Omental fat pad (tissue), 4 donors: ENCODE results near the gene CEP128. TPM values are rescaled to one million over a fixed set of nuclear protein-coding genes. Genes with fewer than 3 reads are reported as not detected.

ENCODE experiments used
- ATAC-seq: fragments of 150-250 bp; one replicate; pipeline ENCODE4 v1.9.1; 2016; ENCODE audit warnings: mild to moderate bottlenecking, moderate library complexity; ENCODE audit not compliant: low FRiP score
- DNase-seq: peaks from one replicate; pipeline ENCODE4 v3.0.0-alpha.2; 2019; ENCODE audit warnings: low spot score
- total RNA-seq, 4 donors: library from RNA; depleted of rRNA; stranded (reverse); fragments of >200 nt; gene quantifications; one replicate each; pipeline ENCODE4 v1.1.0, GENCODE V29; 2016
- TF ChIP-seq, protein P1 (sequence below), 3 donors: fragments of 450-650 bp; IDR thresholded peaks; one replicate each; pipeline ENCODE4 v1.5.1; 2016 to 2017; ENCODE audit warnings: antibody characterized with exemption in 3 of 3, mild to moderate bottlenecking in 3 of 3, moderate library complexity in 2 of 3

Gene CEP128
- total RNA-seq, 4 donors from 2014 or later: 3.5 to 13.1 (median 4.6) TPM

DNA sequence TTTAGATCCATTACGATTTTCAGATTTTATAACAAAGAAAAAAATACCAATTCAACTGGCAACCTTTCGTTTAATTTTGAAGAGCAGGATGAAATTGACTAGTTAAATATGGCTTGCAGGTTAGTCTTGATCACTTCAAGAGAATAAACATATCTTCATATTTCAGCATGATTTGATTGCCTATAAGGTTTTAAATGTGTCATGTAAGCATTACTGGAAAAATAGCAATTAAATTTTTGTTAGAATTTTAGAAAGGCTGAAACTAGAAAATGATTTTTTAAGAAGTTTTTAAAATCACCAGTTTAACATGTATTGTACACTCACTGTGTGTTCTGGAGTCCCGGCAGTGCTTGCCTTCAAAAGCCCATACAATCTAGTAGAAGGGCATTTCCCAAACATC, 420.1 kb downstream of the CEP128 start:
- TF ChIP-seq, protein P1, sequence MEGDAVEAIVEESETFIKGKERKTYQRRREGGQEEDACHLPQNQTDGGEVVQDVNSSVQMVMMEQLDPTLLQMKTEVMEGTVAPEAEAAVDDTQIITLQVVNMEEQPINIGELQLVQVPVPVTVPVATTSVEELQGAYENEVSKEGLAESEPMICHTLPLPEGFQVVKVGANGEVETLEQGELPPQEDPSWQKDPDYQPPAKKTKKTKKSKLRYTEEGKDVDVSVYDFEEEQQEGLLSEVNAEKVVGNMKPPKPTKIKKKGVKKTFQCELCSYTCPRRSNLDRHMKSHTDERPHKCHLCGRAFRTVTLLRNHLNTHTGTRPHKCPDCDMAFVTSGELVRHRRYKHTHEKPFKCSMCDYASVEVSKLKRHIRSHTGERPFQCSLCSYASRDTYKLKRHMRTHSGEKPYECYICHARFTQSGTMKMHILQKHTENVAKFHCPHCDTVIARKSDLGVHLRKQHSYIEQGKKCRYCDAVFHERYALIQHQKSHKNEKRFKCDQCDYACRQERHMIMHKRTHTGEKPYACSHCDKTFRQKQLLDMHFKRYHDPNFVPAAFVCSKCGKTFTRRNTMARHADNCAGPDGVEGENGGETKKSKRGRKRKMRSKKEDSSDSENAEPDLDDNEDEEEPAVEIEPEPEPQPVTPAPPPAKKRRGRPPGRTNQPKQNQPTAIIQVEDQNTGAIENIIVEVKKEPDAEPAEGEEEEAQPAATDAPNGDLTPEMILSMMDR (IDR thresholded peaks at IDR 0.05): no peak
- DNase-seq: no peak
- no peak for ATAC-seq

DNA sequence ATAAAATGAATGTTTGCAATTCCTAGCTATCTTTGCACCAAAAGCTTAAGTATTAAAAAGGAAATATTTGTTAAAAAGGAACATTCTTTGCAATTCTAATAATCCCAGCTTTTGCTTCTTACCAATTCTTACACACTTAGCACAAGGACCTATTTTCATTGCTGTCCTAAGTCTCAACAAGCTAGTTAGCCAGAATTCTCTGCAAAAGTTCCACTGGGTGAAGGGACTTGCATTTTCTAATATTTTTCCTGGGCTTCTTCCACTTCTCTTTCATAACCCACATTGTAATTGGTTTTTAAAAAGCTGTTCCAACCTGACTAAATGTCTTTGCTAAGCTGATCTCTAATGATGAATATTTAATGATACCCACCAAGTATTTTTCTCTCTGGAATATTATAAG, 422.5 kb downstream of the CEP128 start:
- TF ChIP-seq, protein P1 (IDR thresholded peaks at IDR 0.05): no peak
- no peak for DNase-seq
- ATAC-seq: no peak

DNA sequence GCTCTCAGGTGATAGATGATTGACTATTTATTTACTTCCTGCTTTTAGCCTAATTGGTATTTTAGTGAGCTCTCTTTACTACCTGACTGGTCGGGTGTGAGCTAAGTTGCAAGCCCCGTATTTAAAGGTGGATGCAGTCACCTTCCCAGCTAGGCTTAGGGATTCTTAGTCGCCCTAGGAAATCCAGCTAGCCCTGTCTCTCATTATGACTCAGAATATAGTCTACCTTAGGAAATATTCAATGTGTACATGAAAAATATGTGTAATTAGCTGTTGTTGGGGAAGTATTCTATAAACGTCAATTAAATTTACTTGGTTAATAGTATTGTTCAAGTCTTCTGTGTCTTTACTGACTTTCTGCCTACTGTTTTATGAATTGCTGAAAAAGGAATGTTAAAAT, 423.4 kb downstream of the CEP128 start:
- ATAC-seq (no peak), DNase-seq (no peak)
- TF ChIP-seq, protein P1 (IDR thresholded peaks at IDR 0.05): no peak

DNA sequence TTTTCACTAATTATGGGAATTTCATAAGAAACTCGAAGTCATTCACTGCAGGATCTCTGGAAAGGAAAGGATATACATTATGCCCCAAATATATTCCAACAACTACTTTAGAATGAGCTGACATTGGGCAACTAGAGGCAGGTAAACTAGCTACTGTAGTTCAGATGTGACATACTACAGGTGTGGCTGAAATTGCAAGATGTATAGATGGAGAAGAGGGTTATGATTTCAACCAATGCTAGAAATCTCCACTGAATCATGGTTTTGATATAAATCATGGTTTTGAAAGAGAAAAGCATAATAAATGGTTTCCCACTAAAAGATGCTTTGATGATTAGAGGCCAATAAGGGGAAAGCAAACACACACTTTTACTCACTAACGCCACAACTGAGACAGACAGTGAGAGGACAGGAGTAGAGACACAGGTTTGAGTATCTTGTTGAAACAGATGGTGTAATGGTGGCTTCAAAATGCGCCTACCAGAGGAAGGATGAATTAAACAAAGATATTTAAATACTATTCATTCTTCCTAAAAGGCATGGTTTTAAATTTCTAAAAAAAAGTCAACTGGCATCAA, 434.2 kb downstream of the CEP128 start:
- TF ChIP-seq, protein P1 (IDR thresholded peaks at IDR 0.05): no peak
- no peak for ATAC-seq
- no peak for DNase-seq

DNA sequence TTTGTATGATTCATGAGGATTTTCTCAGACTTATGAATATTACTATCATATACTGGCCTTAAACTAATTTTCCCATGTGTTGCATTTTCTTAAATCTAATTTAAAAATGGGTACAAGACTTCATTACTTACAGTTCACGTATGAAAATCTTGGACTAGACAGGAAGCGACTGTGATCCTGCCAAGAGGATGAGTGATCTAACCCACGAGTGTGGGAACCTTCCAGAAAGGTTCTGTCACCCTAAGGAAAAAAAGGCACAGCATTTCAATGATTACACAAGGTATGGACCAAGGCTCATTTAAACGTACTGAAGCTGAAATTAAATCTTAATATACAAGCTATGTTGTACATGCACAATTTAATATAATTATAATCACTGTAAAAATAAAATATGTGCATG, 436.8 kb downstream of the CEP128 start:
- no peak for DNase-seq
- no peak for ATAC-seq
- TF ChIP-seq, protein P1 (IDR thresholded peaks at IDR 0.05): no peak

DNA sequence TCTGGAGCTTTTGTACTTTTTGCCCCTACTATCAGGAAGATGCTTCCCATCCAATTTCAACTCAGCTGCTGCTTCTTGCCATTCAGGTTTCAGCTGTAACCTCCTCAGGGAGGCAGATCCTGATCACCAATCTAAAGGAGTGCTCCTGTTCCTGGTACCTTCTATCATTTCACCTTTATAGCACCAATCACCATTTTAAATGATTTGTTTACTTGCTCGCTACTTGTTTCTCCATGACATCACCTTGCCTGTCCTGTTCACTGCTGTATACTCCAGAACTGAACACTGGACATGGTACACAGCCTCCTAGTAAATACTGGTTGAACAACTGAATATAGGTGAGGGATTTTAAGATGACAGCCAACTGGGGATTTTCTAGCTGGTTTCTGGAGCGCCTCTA, 443.0 kb downstream of the CEP128 start:
- DNase-seq (no peak), ATAC-seq (no peak)
- TF ChIP-seq, protein P1 (IDR thresholded peaks at IDR 0.05): no peak

DNA sequence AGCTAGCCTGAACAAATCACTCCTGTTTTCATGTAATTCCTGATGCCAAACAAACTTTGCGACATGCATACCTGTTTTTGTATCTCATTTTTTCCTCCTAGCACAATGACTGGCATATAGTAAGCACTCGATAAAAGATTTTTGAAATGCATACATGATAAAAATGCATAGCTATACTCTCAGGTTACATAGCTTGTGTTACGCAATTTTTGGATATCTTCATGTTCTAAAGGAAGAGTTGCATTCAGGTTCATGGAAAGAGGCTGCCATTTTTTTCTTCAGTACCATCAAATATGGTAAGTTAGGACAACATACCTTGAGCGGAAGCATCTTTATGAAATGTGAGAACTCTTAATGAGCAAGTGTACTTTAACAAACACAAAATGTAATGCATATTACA, 445.4 kb downstream of the CEP128 start:
- TF ChIP-seq, protein P1 (IDR thresholded peaks at IDR 0.05): no peak
- ATAC-seq: no peak
- DNase-seq: no peak
